GM12878 (cell line): ENCODE results near the gene RBM48. TPM values are rescaled to one million over a fixed set of nuclear protein-coding genes. Genes with fewer than 3 reads are reported as not detected.

Experiments used
- CEBPB ChIP-seq, 2 experiments: fragments of 150-350 bp in 1 of 2; IDR thresholded peaks; 2 replicates each; pipeline ENCODE4 v1.6.1; 2012 to 2014; ENCODE audit warnings: low read depth in 2 of 2, low read length in 2 of 2, borderline replicate concordance in 1 of 2, inconsistent platforms in 1 of 2
- CREB1 ChIP-seq: IDR thresholded peaks from 2 replicates; pipeline ENCODE4 v1.6.1; 2012; ENCODE audit warnings: low read depth, mild to moderate bottlenecking, inconsistent platforms
- EP300 ChIP-seq, 2 experiments: fragments of 150-350 bp in 1 of 2; IDR thresholded peaks; 2 replicates each; pipeline ENCODE4 v1.6.1; 2011 to 2012; ENCODE audit warnings: low read depth in 2 of 2, low read length in 2 of 2, borderline replicate concordance in 1 of 2, improper control_type of control experiment in 1 of 2, inconsistent platforms in 1 of 2; ENCODE audit not compliant: control insufficient read depth in 1 of 2
- FOXK2 ChIP-seq: fragments of 450-650 bp; IDR thresholded peaks from 2 replicates; pipeline ENCODE4 v1.6.1; 2017; ENCODE audit warnings: mild to moderate bottlenecking, moderate library complexity
- HCFC1 ChIP-seq: fragments of 150-350 bp; IDR thresholded peaks from 2 replicates; pipeline ENCODE4 v1.6.1; 2014; ENCODE audit warnings: low read length
- HDGF ChIP-seq: fragments of 450-650 bp; IDR thresholded peaks from 2 replicates; pipeline ENCODE4 v1.6.1; 2016; ENCODE audit warnings: antibody characterized with exemption
- KAT2A ChIP-seq: conservative IDR thresholded peaks from 2 replicates; pipeline ENCODE4 v1.6.1; 2011; ENCODE audit warnings: low read depth, low read length; ENCODE audit not compliant: control insufficient read depth
- KLF5 ChIP-seq: fragments of 450-650 bp; IDR thresholded peaks from 2 replicates; pipeline ENCODE4 v1.6.1; 2014; ENCODE audit warnings: mild to moderate bottlenecking; ENCODE audit not compliant: partially characterized antibody
- MEF2A ChIP-seq: IDR thresholded peaks from 2 replicates; pipeline ENCODE4 v1.6.1; 2011; ENCODE audit warnings: low read depth, mild to moderate bottlenecking, low read length, moderate library complexity; ENCODE audit not compliant: insufficient read depth
- MLLT1 ChIP-seq: fragments of 450-650 bp; IDR thresholded peaks from 2 replicates; pipeline ENCODE4 v1.6.1; 2016; ENCODE audit warnings: mild to moderate bottlenecking
- MTA3 ChIP-seq: IDR thresholded peaks from 2 replicates; pipeline ENCODE4 v1.6.1; 2012; ENCODE audit warnings: low read length, inconsistent platforms, borderline replicate concordance
- NRF1 ChIP-seq: conservative IDR thresholded peaks from 2 replicates; pipeline ENCODE4 v1.6.1; 2011; ENCODE audit warnings: mild to moderate bottlenecking, low read depth, low read length, improper control_type of control experiment
- PAX8 ChIP-seq: fragments of 450-650 bp; IDR thresholded peaks from 2 replicates; pipeline ENCODE4 v1.6.1; 2017; ENCODE audit warnings: mild to moderate bottlenecking, moderate library complexity
- RCOR1 ChIP-seq: conservative IDR thresholded peaks from 2 replicates; pipeline ENCODE4 v1.6.1; 2012; ENCODE audit warnings: low read depth, low read length, improper control_type of control experiment
- RFX5 ChIP-seq: IDR thresholded peaks from 2 replicates; pipeline ENCODE4 v1.6.1; 2011; ENCODE audit warnings: low read depth, low read length, improper control_type of control experiment
- RUNX3 ChIP-seq: IDR thresholded peaks from 2 replicates; pipeline ENCODE4 v1.6.1; 2012; ENCODE audit warnings: low read length, inconsistent platforms
- SKIL ChIP-seq: fragments of 450-650 bp; IDR thresholded peaks from 2 replicates; pipeline ENCODE4 v1.6.1; 2017; ENCODE audit warnings: mild to moderate bottlenecking, low read depth, inconsistent platforms; ENCODE audit not compliant: poor library complexity, severe bottlenecking
- SMAD5 ChIP-seq: IDR thresholded peaks from 2 replicates; pipeline ENCODE4 v1.6.1; 2016; ENCODE audit warnings: antibody characterized with exemption, low read depth
- SREBF2 ChIP-seq: IDR thresholded peaks from 2 replicates; pipeline ENCODE4 v1.6.1; 2012; ENCODE audit warnings: mild to moderate bottlenecking, low read length
- TBL1XR1 ChIP-seq: IDR thresholded peaks from 2 replicates; pipeline ENCODE4 v1.6.1; 2012; ENCODE audit warnings: low read depth, low read length, improper control_type of control experiment
- USF2 ChIP-seq: IDR thresholded peaks from 2 replicates; pipeline ENCODE4 v1.6.1; 2011; ENCODE audit warnings: low read depth, low read length, improper control_type of control experiment, borderline replicate concordance
- YBX1 ChIP-seq: fragments of 450-650 bp; IDR thresholded peaks from 2 replicates; pipeline ENCODE4 v1.6.1; 2016; ENCODE audit warnings: antibody characterized with exemption
- polyA plus RNA-seq, 11 experiments: library from polyadenylated mRNA; depleted of rRNA in 4 of 11; unstranded in 6 of 11; stranded (reverse) in 5 of 11; fragments of >200 nt; fragmentation: Nextera tagmentation in 4 of 11; fragmentation: Illumina TruSeq in 1 of 11; extraction: Ambion mirVana in 4 of 11; extraction: Trizol in 1 of 11; gene quantifications; 1 replicate in 1 of 11; 2 replicates in 10 of 11; pipeline versions ENCODE4 v1.2.1 to v1.2.3, GENCODE V29; 2011 to 2016; ENCODE audit warnings: inconsistent platforms in 2 of 11, missing spikeins in 2 of 11, low read depth in 1 of 11
- total RNA-seq, 4 experiments: library from RNA; depleted of rRNA in 3 of 4; stranded (reverse); fragments of >200 nt in 3 of 4; fragmentation: Illumina TruSeq in 1 of 4; extraction: Trizol in 1 of 4; gene quantifications; 2 replicates each; pipeline versions ENCODE4 v1.2.1 to v1.2.3, GENCODE V29; 2013 to 2021
- TF ChIP-seq, protein P1 (sequence below): fragments of 450-650 bp; formaldehyde crosslinking; IDR thresholded peaks from 2 replicates; pipeline ENCODE4 v1.4.0; 2020; ENCODE audit warnings: mild to moderate bottlenecking, moderate library complexity

RBM48 gene
- total and polyA plus RNA-seq, 10 of the 15 experiments (the other 5 are each of a cell fraction or from before 2014, with no cell fraction given) = 8.5 to 14.7 (median 11.6) TPM

DNA sequence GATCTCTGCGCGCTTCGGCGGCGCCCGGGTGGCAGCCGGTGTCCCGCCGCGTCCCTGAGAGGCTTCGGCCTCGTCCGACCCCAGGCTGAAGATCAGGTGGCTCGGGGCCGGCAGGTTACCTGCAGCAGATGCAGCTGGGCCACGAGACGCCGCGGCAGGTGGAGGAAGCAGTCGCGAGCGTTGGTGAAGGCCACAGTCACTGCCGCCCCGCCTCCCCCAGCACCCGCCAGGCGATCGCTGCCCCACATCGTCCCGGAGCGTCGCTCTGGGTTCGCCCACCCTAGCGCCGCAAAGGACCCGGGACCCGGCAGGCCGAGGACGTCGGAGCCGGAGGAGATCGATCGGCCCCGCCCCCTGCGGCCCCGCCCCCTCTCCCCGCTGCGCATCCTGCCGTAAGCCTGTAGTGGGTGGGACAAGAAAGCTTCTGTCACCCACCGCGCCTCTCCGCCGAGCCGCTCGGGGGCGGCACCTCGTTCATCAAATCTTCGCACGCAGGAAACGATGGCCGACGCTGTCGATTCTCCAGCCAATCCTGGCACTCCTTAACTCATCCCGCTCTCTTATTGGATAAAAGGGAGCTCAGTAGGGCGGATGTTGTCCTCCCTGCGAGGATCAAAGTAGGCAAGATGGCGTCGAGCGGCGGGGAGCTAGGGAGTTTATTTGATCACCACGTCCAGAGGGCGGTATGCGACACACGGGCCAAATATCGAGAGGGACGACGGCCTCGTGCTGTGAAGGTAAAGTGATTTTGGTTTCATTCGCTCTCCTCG is at the start of gene RBM48, which contains the start of gene PEX1 (continued):
- TF ChIP-seq, protein P1, sequence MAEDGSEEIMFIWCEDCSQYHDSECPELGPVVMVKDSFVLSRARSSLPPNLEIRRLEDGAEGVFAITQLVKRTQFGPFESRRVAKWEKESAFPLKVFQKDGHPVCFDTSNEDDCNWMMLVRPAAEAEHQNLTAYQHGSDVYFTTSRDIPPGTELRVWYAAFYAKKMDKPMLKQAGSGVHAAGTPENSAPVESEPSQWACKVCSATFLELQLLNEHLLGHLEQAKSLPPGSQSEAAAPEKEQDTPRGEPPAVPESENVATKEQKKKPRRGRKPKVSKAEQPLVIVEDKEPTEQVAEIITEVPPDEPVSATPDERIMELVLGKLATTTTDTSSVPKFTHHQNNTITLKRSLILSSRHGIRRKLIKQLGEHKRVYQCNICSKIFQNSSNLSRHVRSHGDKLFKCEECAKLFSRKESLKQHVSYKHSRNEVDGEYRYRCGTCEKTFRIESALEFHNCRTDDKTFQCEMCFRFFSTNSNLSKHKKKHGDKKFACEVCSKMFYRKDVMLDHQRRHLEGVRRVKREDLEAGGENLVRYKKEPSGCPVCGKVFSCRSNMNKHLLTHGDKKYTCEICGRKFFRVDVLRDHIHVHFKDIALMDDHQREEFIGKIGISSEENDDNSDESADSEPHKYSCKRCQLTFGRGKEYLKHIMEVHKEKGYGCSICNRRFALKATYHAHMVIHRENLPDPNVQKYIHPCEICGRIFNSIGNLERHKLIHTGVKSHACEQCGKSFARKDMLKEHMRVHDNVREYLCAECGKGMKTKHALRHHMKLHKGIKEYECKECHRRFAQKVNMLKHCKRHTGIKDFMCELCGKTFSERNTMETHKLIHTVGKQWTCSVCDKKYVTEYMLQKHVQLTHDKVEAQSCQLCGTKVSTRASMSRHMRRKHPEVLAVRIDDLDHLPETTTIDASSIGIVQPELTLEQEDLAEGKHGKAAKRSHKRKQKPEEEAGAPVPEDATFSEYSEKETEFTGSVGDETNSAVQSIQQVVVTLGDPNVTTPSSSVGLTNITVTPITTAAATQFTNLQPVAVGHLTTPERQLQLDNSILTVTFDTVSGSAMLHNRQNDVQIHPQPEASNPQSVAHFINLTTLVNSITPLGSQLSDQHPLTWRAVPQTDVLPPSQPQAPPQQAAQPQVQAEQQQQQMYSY (CRISPR knock-in tag) = no peak
- TF ChIP-seq HCFC1 = peak; percentile 73
- TF ChIP-seq SKIL = no peak
- TF ChIP-seq MEF2A = no peak
- TF ChIP-seq NRF1 = 0 out of 2 replicates have a peak, but pooled peaks have one; percentile 34
- peak; percentile 93 for TF ChIP-seq CREB1
- TF ChIP-seq KLF5 = peak; percentile 89
- 0 out of 2 replicates have a peak, but pooled peaks have one; percentile 44 for TF ChIP-seq RCOR1
- TF ChIP-seq HDGF = peak; percentile 70
- no peak for TF ChIP-seq USF2
- TF ChIP-seq MLLT1 = peak; percentile 100
- no peak for TF ChIP-seq YBX1
- TF ChIP-seq PAX8 = no peak
- no peak for TF ChIP-seq CEBPB (IDR thresholded peaks at IDR 0.05; ENCODE audit: borderline replicate concordance in 1 of 2, low read depth in 2 of 2, low read length in 2 of 2)
- no peak for TF ChIP-seq RUNX3
- peak; percentile 95 for TF ChIP-seq FOXK2
- TF ChIP-seq MTA3 = no peak
- no peak for TF ChIP-seq TBL1XR1
- peak; percentile 90 for TF ChIP-seq RFX5
- no peak for TF ChIP-seq SREBF2
- no peak for TF ChIP-seq KAT2A
- no peak for TF ChIP-seq EP300 (IDR thresholded peaks at IDR 0.05; ENCODE audit: borderline replicate concordance in 1 of 2, control insufficient read depth in 1 of 2, low read depth in 2 of 2, low read length in 2 of 2)
- no peak for TF ChIP-seq SMAD5
